ENCODE results near the gene CATSPERD. TPM values are rescaled to one million over a fixed set of nuclear protein-coding genes. Genes with fewer than 3 reads are reported as not detected.
"Not testable (repeated sequence)": the region's sequence is repeated elsewhere in the genome, so short reads cannot be mapped to it uniquely, and the experiment has no call there.

Gene CATSPERD
- total RNA-seq, 1 donor from 2014 or later, result not detected

- DNase-seq (no peak), ATAC-seq (ENCODE audit: poor library complexity) (no peak)
- intact Hi-C loops (cut with DNase I), result no loop called here
Observed at GRCh38 chr19:5717215-5717935, 3.1 kb upstream of the CATSPERD start.

DNA sequence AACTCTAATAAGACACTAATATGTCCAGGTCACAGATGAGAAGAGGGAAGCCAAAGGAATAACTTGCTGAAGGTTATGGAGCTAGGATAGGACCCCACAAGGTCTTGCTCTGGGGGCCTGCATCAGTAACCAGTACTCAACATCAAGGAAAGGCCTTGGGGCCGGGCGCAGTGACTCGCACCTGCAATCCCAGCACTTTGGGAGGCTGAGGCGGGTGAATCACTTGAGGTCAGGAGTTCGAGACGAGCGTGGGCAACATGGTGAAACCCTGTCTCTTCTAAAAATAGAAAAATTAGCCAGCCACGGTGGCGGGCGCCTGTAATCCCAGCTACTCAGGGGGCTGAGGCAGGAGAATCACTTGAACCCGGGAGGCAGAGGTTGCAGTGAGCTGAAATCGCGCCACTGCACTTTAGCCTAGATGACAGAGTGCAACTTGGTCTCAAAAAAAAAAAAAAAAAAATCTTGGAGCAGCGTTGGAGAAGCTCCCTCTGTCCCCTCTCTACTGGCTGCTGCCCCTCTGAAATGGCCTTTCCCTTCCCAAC lies 2.3 kb upstream of the CATSPERD start:
- intact Hi-C loops (cut with DNase I), result no loop called here
- ATAC-seq (ENCODE audit: poor library complexity) (no peak), DNase-seq (no peak)

GRCh38 chr19:5718579-5719273 lies 1.7 kb upstream of the CATSPERD start:
- ATAC-seq (ENCODE audit: poor library complexity) (no peak), DNase-seq (no peak)
- intact Hi-C loops (cut with DNase I), result no loop called here

GRCh38 chr19:5719274-5719960 lies 1.0 kb upstream of the CATSPERD start:
- intact Hi-C loops (cut with DNase I), result no loop called here
- ATAC-seq (ENCODE audit: poor library complexity), result no peak
- no peak for DNase-seq

- no peak for DNase-seq
- intact Hi-C loops (cut with DNase I), result no loop called here
- no peak for ATAC-seq (ENCODE audit: poor library complexity)
Observed at GRCh38 chr19:5727453-5728050, 7.1 kb downstream of the CATSPERD start.

DNA sequence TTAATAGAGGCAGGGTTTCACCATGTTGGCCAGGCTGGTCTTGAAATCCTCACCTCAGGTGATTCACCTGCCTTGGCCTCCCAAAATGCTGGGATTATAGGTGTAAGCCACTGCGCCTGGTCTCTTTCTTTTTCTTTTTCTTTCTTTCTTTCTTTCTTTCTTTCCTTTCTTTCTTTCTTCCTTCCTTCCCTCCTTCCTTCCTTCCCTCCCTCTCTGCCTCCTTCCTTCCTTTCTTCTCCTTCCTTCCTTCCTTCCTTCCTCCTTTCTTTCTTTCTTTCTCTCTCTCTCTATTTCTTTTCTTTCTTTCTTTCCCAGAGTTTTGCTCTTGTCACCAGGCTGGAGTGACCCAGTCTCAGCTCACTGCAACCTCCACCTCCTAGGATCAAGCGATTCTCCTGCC lies 12.7 kb downstream of the CATSPERD start:
- intact Hi-C loops (cut with DNase I); ATAC-seq (ENCODE audit: poor library complexity); DNase-seq: not testable (repeated sequence)

DNA sequence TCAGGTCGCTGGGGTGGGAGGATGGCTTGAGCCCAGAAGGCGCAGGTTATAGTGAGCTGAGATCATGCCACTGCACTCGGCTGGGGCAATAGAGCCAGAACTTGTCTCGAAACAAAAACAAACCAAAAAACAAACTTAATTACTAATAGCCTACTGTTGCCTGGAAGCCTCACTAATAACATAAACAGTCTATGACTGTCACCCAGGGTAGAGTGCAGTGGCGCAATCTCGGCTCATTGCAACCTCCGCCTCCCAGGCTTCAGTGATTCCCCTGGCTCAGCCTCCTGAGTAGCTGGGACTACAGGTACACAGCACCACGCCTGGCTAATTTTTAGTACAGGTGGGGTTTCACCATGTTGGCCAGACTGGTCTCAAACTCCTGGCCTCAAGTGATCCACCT lies 18.0 kb downstream of the CATSPERD start:
- DNase-seq (no peak), ATAC-seq (ENCODE audit: poor library complexity) (no peak)
- intact Hi-C loops (cut with DNase I), result no loop called here

DNA sequence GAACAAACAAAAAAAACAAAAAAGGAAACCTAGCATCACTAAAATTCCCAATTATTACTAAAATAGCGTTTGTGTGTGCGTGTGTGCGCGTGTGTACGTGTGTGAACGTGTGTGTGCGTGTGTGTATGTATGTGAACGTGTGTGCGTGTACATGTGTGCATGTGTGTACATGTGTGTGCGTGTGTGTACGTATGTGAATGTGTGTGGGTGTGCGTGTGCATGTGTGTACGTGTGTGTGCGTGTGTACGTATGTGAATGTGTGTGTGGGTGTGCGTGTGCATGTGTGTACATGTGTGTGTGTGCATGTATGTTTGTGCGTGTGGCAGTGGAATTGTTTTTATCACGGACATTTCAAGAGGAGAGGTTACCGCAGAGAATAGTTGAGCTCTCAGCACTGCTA lies 21.6 kb downstream of the CATSPERD start:
- DNase-seq (no peak), ATAC-seq (ENCODE audit: poor library complexity) (no peak)
- intact Hi-C loops (cut with DNase I), result no loop called here

GRCh38 chr19:5743630-5744029 lies 23.2 kb downstream of the CATSPERD start:
- no peak for ATAC-seq (ENCODE audit: poor library complexity)
- intact Hi-C loops (cut with DNase I), result no loop called here
- DNase-seq, result no peak

DNA sequence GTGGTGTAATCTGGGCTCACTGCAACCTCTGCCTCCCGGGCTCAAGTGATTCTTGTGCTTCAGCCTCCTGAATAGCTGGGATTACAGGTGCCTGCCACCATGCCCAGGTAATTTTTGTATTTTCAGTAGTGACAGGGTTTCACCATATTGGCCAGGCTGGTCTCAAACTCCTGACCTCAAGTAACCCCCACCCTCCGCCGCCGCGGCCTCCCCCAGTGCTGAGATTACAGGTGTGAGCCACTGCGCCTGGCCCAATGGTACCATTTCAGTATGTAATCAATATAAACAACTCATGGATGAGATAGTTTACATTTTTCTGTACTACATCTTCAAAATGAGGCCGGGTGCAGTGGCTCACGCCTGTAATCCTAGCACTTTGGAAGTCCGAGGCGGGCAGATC lies 24.6 kb downstream of the CATSPERD start:
- ATAC-seq (ENCODE audit: poor library complexity); intact Hi-C loops (cut with DNase I); DNase-seq: not testable (repeated sequence)

DNA sequence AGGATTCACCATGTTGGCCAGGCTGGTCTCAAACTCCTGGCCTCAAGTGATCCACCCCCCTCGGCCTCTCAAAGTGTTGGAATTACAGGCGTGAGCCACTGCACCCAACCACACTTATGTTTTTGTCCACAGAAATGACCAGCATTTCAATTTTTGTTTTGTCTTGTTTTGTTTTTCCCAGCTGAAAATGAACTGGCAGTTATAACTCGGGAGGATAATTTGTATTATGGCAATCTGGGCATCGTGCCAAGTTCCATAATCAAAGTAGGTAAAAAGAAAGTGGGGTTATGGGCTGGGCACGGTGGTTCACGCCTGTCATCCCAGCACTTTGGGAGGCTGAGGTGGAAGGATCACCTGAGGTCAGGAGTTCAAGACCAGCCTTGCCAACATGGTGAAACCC lies 28.5 kb downstream of the CATSPERD start:
- ATAC-seq (ENCODE audit: poor library complexity); intact Hi-C loops (cut with DNase I); DNase-seq: not testable (repeated sequence)

GRCh38 chr19:5749505-5749904 lies 29.1 kb downstream of the CATSPERD start:
- intact Hi-C loops (cut with DNase I), result no loop called here
- no peak for DNase-seq
- no peak for ATAC-seq (ENCODE audit: poor library complexity)

DNA sequence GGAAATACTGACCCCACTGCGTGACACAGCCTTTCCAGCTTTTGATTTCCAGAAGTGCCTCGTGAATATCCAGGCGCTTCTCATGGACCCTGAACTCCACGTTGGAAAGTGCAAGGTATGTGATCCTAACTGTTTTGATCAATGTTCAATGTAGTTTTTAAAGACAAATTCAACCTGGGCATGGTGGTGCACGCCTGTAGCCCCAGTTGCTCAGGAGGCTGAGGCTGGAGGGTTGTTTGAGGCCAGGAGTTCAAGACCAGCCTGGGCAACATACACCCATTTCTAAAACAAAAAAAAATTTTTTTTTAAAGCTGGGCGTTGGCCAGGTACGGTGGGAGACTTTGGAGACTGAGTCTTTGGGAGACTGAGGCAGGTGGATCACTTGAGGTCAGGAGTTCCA lies 31.3 kb downstream of the CATSPERD start:
- ATAC-seq (ENCODE audit: poor library complexity) (no peak), DNase-seq (no peak)
- intact Hi-C loops (cut with DNase I), result no loop called here

GRCh38 chr19:5753743-5754142 lies 33.3 kb downstream of the CATSPERD start:
- intact Hi-C loops (cut with DNase I), result no loop called here
- DNase-seq (no peak), ATAC-seq (ENCODE audit: poor library complexity) (no peak)

DNA sequence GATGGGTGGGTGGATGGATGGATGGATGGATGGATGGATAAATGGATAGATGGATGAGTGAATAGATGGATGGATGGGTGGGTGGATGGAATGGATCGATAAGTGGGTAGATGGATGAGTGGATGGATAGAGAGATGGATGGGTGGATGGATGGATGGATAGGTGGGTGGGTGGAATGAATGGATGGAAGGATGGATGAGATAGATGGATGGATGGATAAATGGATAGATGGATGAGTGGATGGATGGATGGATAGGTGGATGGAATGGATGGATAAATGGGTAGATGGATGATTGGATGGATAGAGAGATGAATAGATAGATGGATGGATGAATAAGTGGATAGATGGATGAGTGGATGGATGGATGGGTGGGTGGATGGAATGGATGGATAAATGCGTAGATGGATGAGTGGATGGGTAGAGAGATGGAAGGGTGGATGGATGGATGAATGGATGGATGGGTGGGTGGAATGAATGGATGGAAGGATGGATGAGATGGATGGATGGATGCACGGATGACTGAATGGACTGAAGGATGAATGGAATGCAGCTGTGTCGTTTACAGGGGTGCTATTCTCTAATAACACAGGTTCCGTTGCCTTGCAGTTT lies 42.3 kb downstream of the CATSPERD start:
- DNase-seq (no peak), ATAC-seq (ENCODE audit: poor library complexity) (no peak)
- intact Hi-C loops (cut with DNase I), result no loop called here

DNA sequence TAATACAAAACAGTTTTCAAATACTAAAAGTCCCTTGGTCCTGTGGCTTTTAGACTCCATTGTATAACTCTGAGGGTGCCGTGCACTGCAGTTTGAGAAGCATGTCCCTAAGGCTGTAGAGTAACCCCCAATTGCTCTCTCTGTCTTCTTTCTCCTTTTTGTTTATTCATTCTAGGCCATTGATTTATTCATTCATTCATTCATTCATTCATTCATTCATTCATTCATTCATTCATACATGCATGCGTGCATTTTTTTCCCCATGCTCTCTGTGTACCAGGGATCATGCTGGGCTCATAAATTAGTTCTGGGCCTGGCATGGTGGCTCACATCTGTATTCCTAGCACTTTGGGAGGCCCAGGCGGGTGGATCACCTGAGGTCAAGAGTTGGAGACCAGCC lies 44.8 kb downstream of the CATSPERD start:
- intact Hi-C loops (cut with DNase I), result no loop called here
- DNase-seq (no peak), ATAC-seq (ENCODE audit: poor library complexity) (no peak)

- ATAC-seq (ENCODE audit: poor library complexity) (no peak), DNase-seq (no peak)
- intact Hi-C loops (cut with DNase I), result no loop called here
Observed at GRCh38 chr19:5767949-5768348, 47.5 kb downstream of the CATSPERD start.

- intact Hi-C loops (cut with DNase I), result loop anchor here (10.0 kb wide), 1 partner anchor 252 kb away; no protein-coding TSS in a partner anchor
- no peak for DNase-seq
- no peak for ATAC-seq (ENCODE audit: poor library complexity)
Observed at GRCh38 chr19:5772416-5772815, 52.0 kb downstream of the CATSPERD start.

GRCh38 chr19:5773276-5773675 lies 52.8 kb downstream of the CATSPERD start:
- intact Hi-C loops (cut with DNase I), result loop anchor here (10.0 kb wide), 1 partner anchor 252 kb away; no protein-coding TSS in a partner anchor
- no peak for ATAC-seq (ENCODE audit: poor library complexity)
- DNase-seq, result no peak

Data from Right ventricle myocardium superior (tissue), 1 donor.